ENCODE measurements around the gene MDP1.

Gene MDP1

DNA sequence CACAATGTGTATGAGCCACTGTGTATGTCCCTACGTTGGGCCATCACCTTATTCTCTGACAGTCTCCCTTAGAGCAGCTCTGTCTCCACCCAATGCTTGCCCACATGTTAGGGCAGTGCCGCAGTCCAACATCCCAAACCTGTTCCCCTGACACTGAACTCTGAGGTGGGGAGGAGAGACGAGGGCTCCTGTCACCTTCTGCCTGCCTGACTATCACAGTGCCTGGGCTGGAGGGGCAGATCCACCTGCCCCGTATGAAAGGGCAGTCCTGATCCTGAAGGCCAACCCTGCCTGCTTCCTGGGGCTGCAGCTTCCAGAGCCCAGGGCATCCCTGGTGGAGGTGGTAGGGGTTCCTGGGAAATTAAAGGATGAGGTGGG is 44.9 kb upstream of the MDP1 start:
- TF ChIP-seq, protein P1, sequence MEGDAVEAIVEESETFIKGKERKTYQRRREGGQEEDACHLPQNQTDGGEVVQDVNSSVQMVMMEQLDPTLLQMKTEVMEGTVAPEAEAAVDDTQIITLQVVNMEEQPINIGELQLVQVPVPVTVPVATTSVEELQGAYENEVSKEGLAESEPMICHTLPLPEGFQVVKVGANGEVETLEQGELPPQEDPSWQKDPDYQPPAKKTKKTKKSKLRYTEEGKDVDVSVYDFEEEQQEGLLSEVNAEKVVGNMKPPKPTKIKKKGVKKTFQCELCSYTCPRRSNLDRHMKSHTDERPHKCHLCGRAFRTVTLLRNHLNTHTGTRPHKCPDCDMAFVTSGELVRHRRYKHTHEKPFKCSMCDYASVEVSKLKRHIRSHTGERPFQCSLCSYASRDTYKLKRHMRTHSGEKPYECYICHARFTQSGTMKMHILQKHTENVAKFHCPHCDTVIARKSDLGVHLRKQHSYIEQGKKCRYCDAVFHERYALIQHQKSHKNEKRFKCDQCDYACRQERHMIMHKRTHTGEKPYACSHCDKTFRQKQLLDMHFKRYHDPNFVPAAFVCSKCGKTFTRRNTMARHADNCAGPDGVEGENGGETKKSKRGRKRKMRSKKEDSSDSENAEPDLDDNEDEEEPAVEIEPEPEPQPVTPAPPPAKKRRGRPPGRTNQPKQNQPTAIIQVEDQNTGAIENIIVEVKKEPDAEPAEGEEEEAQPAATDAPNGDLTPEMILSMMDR (IDR thresholded peaks at IDR 0.05; ENCODE audit: extremely low read depth, insufficient read depth, missing control alignments) = no peak
- in situ Hi-C loops (cut with MboI; ENCODE audit: low pct_unique_long_range_greater_than_20kb, low sequenced_read_pairs, unreplicated experiment) = no loop called here
- no peak for DNase-seq (ENCODE audit: low spot score)

DNA sequence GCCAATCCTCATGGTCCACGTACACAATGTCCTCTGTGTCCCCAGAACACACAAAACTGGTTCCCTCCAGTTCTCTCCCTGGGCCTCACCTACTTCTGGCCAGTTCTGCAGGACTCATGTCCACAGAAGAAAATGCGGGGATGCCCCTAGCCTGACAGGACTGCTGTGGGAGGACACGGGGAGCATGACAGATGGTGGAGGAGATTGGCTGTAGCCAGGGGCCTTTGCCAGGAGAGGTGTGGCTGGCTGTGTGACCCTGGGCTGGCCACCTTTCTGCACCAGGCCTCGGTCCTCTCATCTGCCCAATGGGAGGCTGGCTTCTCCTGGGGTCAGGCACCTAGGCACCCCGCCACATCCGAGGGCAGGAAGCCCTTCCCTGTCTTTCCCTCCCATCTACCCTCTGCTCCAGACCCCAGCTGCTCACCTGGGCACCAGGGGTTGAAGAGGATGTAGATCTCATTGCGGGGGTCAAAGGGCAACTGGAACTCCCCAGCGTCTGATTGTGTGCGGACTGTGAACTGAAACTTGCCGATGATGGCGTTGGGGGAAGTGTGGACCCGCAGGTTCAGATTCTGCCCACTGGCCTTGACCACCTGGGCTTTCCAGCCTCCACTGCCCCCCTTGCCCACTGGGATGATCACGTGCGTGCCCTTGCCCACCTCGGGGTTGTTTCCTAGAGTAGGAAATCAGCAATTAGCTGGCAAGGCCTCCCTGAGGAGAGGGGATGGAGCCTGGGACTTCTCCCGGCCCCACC is 44.3 kb upstream of the MDP1 start:
- in situ Hi-C loops (cut with MboI; ENCODE audit: low pct_unique_long_range_greater_than_20kb, low sequenced_read_pairs, unreplicated experiment) = no loop called here
- TF ChIP-seq, protein P1 (IDR thresholded peaks at IDR 0.05; ENCODE audit: extremely low read depth, insufficient read depth, missing control alignments) = no peak
- no peak for DNase-seq (ENCODE audit: low spot score)

DNA sequence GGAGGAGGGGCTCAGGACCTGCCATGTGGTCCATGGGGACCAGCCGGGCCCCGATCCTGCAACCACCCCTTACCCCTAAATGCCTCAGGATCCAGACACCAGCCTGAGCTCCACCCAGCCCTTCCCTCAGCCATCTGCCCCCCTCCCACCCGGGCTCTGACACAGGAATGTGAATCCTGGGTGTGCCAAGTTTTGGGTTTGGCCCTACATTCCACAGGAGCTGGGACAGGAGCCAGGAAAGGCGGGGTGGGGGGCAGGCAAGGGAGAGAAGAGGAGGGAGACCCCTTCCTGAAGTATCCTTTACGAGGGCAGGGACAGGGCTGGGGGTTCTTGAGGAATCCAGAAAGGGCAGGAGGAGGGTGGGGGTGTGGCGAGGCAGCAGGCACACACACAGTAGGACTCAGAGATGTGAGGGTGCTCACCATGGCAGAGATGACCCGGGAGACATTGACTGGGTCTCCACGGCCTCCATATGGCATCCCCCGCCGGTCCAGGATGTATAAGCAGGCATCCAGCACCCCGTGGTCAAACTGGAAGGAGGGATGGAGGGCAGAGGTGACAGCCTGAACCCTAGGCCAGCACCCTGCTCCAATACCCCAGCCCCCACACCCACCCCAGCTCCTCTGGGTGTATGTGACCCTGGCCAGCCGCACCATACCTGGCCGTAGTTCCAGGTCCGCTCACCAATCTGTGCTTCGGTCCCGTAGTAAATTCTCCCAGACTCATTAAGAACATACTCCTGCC is 43.6 kb upstream of the MDP1 start:
- in situ Hi-C loops (cut with MboI; ENCODE audit: low pct_unique_long_range_greater_than_20kb, low sequenced_read_pairs, unreplicated experiment) = no loop called here
- no peak for DNase-seq (ENCODE audit: low spot score)
- TF ChIP-seq, protein P1 (IDR thresholded peaks at IDR 0.05; ENCODE audit: extremely low read depth, insufficient read depth, missing control alignments) = no peak

DNA sequence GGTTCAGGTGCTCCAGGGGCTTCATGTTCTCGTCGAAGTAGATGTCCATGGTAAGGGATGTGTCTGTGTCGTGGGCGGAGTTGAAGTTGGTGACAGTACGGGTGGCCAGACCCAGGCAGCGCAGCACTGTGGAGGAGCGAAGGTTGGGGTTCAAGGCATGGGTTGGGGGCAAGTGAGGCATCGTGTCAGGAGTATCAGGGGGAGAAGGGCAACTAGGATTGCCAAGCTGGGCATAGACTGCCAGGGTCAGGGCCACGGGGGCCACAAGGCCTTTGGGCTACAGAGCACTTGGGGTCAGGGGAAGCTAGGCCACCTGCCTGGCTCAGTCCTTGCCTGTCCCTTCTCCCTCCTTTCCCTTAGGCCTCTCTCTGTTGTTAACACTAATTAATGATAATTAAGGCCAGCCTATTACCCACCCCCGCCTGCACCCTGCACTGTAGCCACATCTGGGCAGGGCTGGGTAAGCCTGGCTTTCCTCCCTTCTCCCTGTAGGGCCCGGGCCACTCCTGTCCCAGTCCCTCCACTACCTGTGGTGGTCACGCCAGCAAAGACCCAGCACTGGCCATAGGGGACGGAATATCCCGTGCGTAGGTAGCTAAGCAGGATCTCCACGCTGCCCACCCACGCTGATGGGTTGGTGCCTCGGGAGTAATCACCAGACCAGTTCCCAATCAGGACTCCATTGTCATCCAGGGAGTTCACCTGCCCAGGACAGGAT is 42.8 kb upstream of the MDP1 start:
- TF ChIP-seq, protein P1 (IDR thresholded peaks at IDR 0.05; ENCODE audit: extremely low read depth, insufficient read depth, missing control alignments) = no peak
- in situ Hi-C loops (cut with MboI; ENCODE audit: low pct_unique_long_range_greater_than_20kb, low sequenced_read_pairs, unreplicated experiment) = no loop called here
- no peak for DNase-seq (ENCODE audit: low spot score)

DNA sequence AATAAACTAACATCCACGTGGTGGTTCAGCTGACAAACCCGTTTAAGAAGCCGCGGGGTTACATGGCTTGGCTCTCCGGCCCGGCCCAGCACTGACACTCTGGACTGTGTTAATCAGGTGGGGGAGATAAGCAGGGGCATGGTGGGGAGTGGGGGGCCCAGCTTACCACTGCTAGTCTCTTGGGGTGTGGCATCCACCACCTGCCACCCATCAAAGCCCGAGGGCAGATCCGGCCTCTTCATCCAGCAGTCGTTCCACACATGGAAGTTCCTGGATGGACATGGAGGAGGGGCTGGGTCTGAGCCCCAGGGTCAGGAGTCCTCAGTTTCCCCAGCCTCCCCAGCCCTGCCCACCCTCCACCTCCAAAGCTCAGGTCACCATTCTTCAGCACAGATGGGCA is 42.3 kb upstream of the MDP1 start:
- DNase-seq (ENCODE audit: low spot score) = no peak
- in situ Hi-C loops (cut with MboI; ENCODE audit: low pct_unique_long_range_greater_than_20kb, low sequenced_read_pairs, unreplicated experiment) = no loop called here
- TF ChIP-seq, protein P1 (IDR thresholded peaks at IDR 0.05; ENCODE audit: extremely low read depth, insufficient read depth, missing control alignments) = no peak

DNA sequence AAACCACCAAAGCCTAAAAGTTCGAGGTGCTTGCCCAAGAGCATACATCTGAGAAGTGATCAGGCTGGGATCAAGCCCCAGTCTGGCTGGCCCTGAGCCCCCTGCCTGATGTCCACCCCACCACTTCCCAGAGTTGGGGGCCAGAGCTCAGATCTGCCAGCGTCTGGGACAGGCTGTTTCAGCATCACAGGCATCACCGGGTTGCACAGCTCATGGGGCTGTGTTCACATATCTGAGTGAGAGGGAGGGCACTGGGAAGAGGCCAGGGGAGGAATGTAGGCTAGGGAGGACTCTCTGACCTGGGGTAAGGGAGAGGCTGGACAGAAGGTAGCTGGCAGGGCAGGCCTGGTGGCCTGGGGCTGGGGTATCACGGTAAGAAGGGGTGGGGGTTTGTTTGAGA is 41.1 kb upstream of the MDP1 start:
- TF ChIP-seq, protein P1 (IDR thresholded peaks at IDR 0.05; ENCODE audit: extremely low read depth, insufficient read depth, missing control alignments) = no peak
- in situ Hi-C loops (cut with MboI; ENCODE audit: low pct_unique_long_range_greater_than_20kb, low sequenced_read_pairs, unreplicated experiment) = no loop called here
- no peak for DNase-seq (ENCODE audit: low spot score)
